Measurements from ENCODE around the gene PPIP5K2. TPM values are rescaled to one million over a fixed set of nuclear protein-coding genes. Genes with fewer than 3 reads are reported as not detected.
A peak's percentile ranks its signal among the peaks of the same experiment; 100 is the strongest.

PPIP5K2 gene
- total RNA-seq, 1 experiment from 2014 or later = 52.2 TPM

GRCh38 chr5:103127292-103127817 lies 7.3 kb downstream of the PPIP5K2 start:
- Histone ChIP-seq H3K36me3 (ENCODE audit: low read depth, low read length) (peaks cover 3% of the 10 kb centered on the region; the same call in 1 of the 2 replicates), H3K4me1 (ENCODE audit: insufficient read depth, low read length) (peaks cover 6% of the 10 kb centered on the region; the same call in 1 of the 2 replicates), H3K9me2 (replicated peaks; ENCODE audit: low read length) (no peaks in the 10 kb centered on the region), H3K4me2 (ENCODE audit: low read length) (no peak overlapping the region), H3K79me2 (ENCODE audit: low read length) (peaks cover 53% of the 10 kb centered on the region), H2AFZ (ENCODE audit: low read length) (no peak overlapping the region), H3K27me3 (ENCODE audit: low read length) (no peaks in the 10 kb centered on the region), H3K27ac (ENCODE audit: low read length) (no peak overlapping the region), H4K20me1 (ENCODE audit: low read length) (no peaks in the 10 kb centered on the region), H3K9ac (ENCODE audit: low read length) (no peak overlapping the region), H3K9me3 (ENCODE audit: low read length) (no peaks in the 10 kb centered on the region), H3K4me3 (ENCODE audit: low read length) (no peak overlapping the region), H3F3A (ENCODE audit: low read length, unreplicated experiment) (no peaks in the 10 kb centered on the region)
- BruUV-seq (replicated peaks) = no TSS peak
- ChIA-PET POLR2A (ENCODE audit: unreplicated experiment) (no interaction called here), CTCF (interaction anchor here (0.5 kb wide), 1 partner anchor 10 kb away, joined by 3 read pairs; no protein-coding TSS in a partner anchor)
- intact Hi-C loops (cut with micrococcal nuclease) = no loop called here
- peak; percentile 60 for ATAC-seq
- no peak for DNase-seq
- TF ChIP-seq EZH2phosphoT487 (IDR thresholded peaks at IDR 0.05; ENCODE audit: borderline replicate concordance, low read length) (no peak), CTCF (conservative IDR thresholded peaks at IDR 0.05; ENCODE audit: low read depth, low read length) (no peak), EZH2 (IDR thresholded peaks at IDR 0.05; ENCODE audit: low read length, unreplicated experiment) (no peak)

GRCh38 chr5:103128202-103128601 lies 8.1 kb downstream of the PPIP5K2 start:
- peaks cover 44% of the 10 kb centered on the region for H3K79me2 ChIP-seq (ENCODE audit: low read length)
- TF ChIP-seq EZH2 (IDR thresholded peaks at IDR 0.05; ENCODE audit: low read length, unreplicated experiment) = no peak
- no peak for TF ChIP-seq CTCF (conservative IDR thresholded peaks at IDR 0.05; ENCODE audit: low read depth, low read length)
- no peak for TF ChIP-seq EZH2phosphoT487 (IDR thresholded peaks at IDR 0.05; ENCODE audit: borderline replicate concordance, low read length)
- H3K4me1 ChIP-seq (ENCODE audit: insufficient read depth, low read length) = no peaks in the 10 kb centered on the region
- no peaks in the 10 kb centered on the region for H3K9me2 ChIP-seq (replicated peaks; ENCODE audit: low read length)
- no peak overlapping the region for H3K9ac ChIP-seq (ENCODE audit: low read length)
- intact Hi-C loops (cut with micrococcal nuclease) = no loop called here
- no peaks in the 10 kb centered on the region for H3K27me3 ChIP-seq (ENCODE audit: low read length)
- no peaks in the 10 kb centered on the region for H3K9me3 ChIP-seq (ENCODE audit: low read length)
- no peaks in the 10 kb centered on the region for H3F3A ChIP-seq (ENCODE audit: low read length, unreplicated experiment)
- no peak overlapping the region for H3K4me3 ChIP-seq (ENCODE audit: low read length)
- ChIA-PET POLR2A (ENCODE audit: unreplicated experiment) (no interaction called here), CTCF (no interaction called here)
- ATAC-seq (no peak), DNase-seq (no peak)
- BruUV-seq (replicated peaks) = no TSS peak
- H3K27ac ChIP-seq (ENCODE audit: low read length) = no peak overlapping the region
- H3K36me3 ChIP-seq (ENCODE audit: low read depth, low read length) = peaks cover 3% of the 10 kb centered on the region; the same call in 1 of the 2 replicates
- no peak overlapping the region for H3K4me2 ChIP-seq (ENCODE audit: low read length)
- H2AFZ ChIP-seq (ENCODE audit: low read length) = no peak overlapping the region
- H4K20me1 ChIP-seq (ENCODE audit: low read length) = no peaks in the 10 kb centered on the region

- H2AFZ ChIP-seq (ENCODE audit: low read length) = no peak overlapping the region
- POLR2A ChIA-PET (ENCODE audit: unreplicated experiment) = no interaction called here
- DNase-seq = no peak
- H3K9ac ChIP-seq (ENCODE audit: low read length) = no peak overlapping the region
- no peak for ATAC-seq
- no peaks in the 10 kb centered on the region for H4K20me1 ChIP-seq (ENCODE audit: low read length)
- no peaks in the 10 kb centered on the region for H3K9me3 ChIP-seq (ENCODE audit: low read length)
- TF ChIP-seq CTCF (conservative IDR thresholded peaks at IDR 0.05; ENCODE audit: low read depth, low read length) (no peak), EZH2 (IDR thresholded peaks at IDR 0.05; ENCODE audit: low read length, unreplicated experiment) (no peak), EZH2phosphoT487 (IDR thresholded peaks at IDR 0.05; ENCODE audit: borderline replicate concordance, low read length) (no peak)
- CTCF ChIA-PET = no interaction called here
- H3K9me2 ChIP-seq (replicated peaks; ENCODE audit: low read length) = no peaks in the 10 kb centered on the region
- no peak overlapping the region for H3K4me2 ChIP-seq (ENCODE audit: low read length)
- H3K36me3 ChIP-seq (ENCODE audit: low read depth, low read length) = peaks cover 12% of the 10 kb centered on the region; the same call in 1 of the 2 replicates
- no peak overlapping the region for H3K27ac ChIP-seq (ENCODE audit: low read length)
- H3K4me3 ChIP-seq (ENCODE audit: low read length) = no peak overlapping the region
- H3F3A ChIP-seq (ENCODE audit: low read length, unreplicated experiment) = no peaks in the 10 kb centered on the region
- no peaks in the 10 kb centered on the region for H3K27me3 ChIP-seq (ENCODE audit: low read length)
- H3K79me2 ChIP-seq (ENCODE audit: low read length) = 0 out of 2 replicates have a peak, but pooled peaks cover 6% of the 10 kb centered on the region
- intact Hi-C loops (cut with micrococcal nuclease) = no loop called here
- BruUV-seq (replicated peaks) = no TSS peak
- H3K4me1 ChIP-seq (ENCODE audit: insufficient read depth, low read length) = no peaks in the 10 kb centered on the region
Observed at GRCh38 chr5:103132684-103133083, 12.6 kb downstream of the PPIP5K2 start.

All from PC-3 (cell line).